ENCODE results near the gene GMDS. TPM values are rescaled to one million over a fixed set of nuclear protein-coding genes. Genes with fewer than 3 reads are reported as not detected.
A peak's percentile ranks its signal among the peaks of the same experiment; 100 is the strongest.

GMDS gene
- total and polyA plus RNA-seq, 11 donors = 4.5 to 10.7 (median 7.0) TPM

DNA sequence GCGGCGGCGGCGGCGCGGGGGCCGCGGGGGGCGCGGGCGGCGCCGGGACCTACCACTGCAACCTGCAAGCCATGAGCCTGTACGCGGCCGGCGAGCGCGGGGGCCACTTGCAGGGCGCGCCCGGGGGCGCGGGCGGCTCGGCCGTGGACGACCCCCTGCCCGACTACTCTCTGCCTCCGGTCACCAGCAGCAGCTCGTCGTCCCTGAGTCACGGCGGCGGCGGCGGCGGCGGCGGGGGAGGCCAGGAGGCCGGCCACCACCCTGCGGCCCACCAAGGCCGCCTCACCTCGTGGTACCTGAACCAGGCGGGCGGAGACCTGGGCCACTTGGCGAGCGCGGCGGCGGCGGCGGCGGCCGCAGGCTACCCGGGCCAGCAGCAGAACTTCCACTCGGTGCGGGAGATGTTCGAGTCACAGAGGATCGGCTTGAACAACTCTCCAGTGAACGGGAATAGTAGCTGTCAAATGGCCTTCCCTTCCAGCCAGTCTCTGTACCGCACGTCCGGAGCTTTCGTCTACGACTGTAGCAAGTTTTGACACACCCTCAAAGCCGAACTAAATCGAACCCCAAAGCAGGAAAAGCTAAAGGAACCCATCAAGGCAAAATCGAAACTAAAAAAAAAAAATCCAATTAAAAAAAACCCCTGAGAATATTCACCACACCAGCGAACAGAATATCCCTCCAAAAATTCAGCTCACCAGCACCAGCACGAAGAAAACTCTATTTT lies 633.7 kb downstream of the GMDS start:
- Histone ChIP-seq H3K27ac (peak overlapping the region in 11 of 12 donors; percentile 47 to 95 (median 79)), H3K36me3 (no peaks in the 10 kb centered on the region), H3K4me1 (peaks cover 0 to 50% (median 4%) of the 10 kb centered on the region in 12 donors), H3K9me3 (no peaks in the 10 kb centered on the region), H3K27me3 (peaks cover 9 to 89% (median 47%) of the 10 kb centered on the region in 9 donors), H3K4me3 (peak overlapping the region; percentile 26 to 89 (median 69))
- WGBS, 4 donors = 2 to 4% (median 3%) methylated on average over 17 to 71 of the region's 71 CpGs
- peak in 1 of 5 donors; percentile 28 for DNase-seq
- no peak for TF ChIP-seq POLR2A (IDR thresholded peaks at IDR 0.05)
- TF ChIP-seq, protein P1, sequence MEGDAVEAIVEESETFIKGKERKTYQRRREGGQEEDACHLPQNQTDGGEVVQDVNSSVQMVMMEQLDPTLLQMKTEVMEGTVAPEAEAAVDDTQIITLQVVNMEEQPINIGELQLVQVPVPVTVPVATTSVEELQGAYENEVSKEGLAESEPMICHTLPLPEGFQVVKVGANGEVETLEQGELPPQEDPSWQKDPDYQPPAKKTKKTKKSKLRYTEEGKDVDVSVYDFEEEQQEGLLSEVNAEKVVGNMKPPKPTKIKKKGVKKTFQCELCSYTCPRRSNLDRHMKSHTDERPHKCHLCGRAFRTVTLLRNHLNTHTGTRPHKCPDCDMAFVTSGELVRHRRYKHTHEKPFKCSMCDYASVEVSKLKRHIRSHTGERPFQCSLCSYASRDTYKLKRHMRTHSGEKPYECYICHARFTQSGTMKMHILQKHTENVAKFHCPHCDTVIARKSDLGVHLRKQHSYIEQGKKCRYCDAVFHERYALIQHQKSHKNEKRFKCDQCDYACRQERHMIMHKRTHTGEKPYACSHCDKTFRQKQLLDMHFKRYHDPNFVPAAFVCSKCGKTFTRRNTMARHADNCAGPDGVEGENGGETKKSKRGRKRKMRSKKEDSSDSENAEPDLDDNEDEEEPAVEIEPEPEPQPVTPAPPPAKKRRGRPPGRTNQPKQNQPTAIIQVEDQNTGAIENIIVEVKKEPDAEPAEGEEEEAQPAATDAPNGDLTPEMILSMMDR (IDR thresholded peaks at IDR 0.05) = no peak
- intact Hi-C loops (cut with DNase I) = loop anchor here in 5 of 10 donors (5.0 to 10.0 kb wide), 4 partner anchors 76 to 223 kb away; no protein-coding TSS in a partner anchor
- no peak for ATAC-seq

DNA sequence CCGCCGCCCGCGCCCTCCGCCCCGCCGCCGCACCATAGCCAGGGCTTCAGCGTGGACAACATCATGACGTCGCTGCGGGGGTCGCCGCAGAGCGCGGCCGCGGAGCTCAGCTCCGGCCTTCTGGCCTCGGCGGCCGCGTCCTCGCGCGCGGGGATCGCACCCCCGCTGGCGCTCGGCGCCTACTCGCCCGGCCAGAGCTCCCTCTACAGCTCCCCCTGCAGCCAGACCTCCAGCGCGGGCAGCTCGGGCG lies 634.2 kb downstream of the GMDS start:
- ATAC-seq (no peak), DNase-seq (peak in 2 of 5 donors; percentile 30 to 46)
- Histone ChIP-seq H3K4me1 (peaks cover 0 to 50% (median 4%) of the 10 kb centered on the region in 12 donors), H3K27me3 (peaks cover 14 to 90% (median 51%) of the 10 kb centered on the region in 9 donors), H3K27ac (peak overlapping the region; percentile 67 to 95 (median 88)), H3K9me3 (no peaks in the 10 kb centered on the region), H3K4me3 (peak overlapping the region; percentile 53 to 89 (median 69)), H3K36me3 (no peaks in the 10 kb centered on the region)
- intact Hi-C loops (cut with DNase I) = loop anchor here in 5 of 10 donors (5.0 to 10.0 kb wide), 4 partner anchors 76 to 224 kb away; no protein-coding TSS in a partner anchor
- WGBS, 4 donors = 0 to 2% (median 1%) methylated on average over 23 to 38 of the region's 38 CpGs; no CpG with 5 or more reads in 1 of the 4 donors
- TF ChIP-seq POLR2A (IDR thresholded peaks at IDR 0.05) = no peak
- TF ChIP-seq, protein P1 (IDR thresholded peaks at IDR 0.05) = peak in 5 of 12 donors; percentile 9 to 34 (median 22)

GRCh38 chr6:1610497-1611321 lies 634.7 kb downstream of the GMDS start:
- Histone ChIP-seq H3K4me3 (peak overlapping the region; percentile 53 to 89 (median 69)), H3K36me3 (no peaks in the 10 kb centered on the region), H3K27me3 (peaks cover 19 to 90% (median 57%) of the 10 kb centered on the region in 9 donors), H3K9me3 (no peaks in the 10 kb centered on the region), H3K27ac (peak overlapping the region; percentile 67 to 95 (median 88)), H3K4me1 (peaks cover 0 to 50% (median 4%) of the 10 kb centered on the region in 12 donors)
- TF ChIP-seq, protein P1 (IDR thresholded peaks at IDR 0.05) = no peak
- no peak for TF ChIP-seq POLR2A (IDR thresholded peaks at IDR 0.05)
- 1% methylated on average over 46 to 101 of the region's 101 CpGs for WGBS, 4 donors
- ATAC-seq = peak in 2 of 4 donors; percentile 4 to 6
- DNase-seq = peak in 1 of 5 donors; percentile 41
- intact Hi-C loops (cut with DNase I) = loop anchor here in 5 of 10 donors (5.0 to 10.0 kb wide), 4 partner anchors 77 to 224 kb away; no protein-coding TSS in a partner anchor

Measured in heart left ventricle (tissue), 16 donors.